HG03095 (cell line): Measurements from ENCODE around the gene INSL3.

Source experiments
- ATAC-seq: cut with Tn5 transposase; IDR thresholded peaks from one replicate; pipeline ENCODE4 v1.9.1; 2021; ENCODE audit warnings: moderate library complexity; ENCODE audit not compliant: unreplicated experiment

The INSL3 gene

GRCh38 chr19:17821190-17821589, at the start of gene INSL3:
TSS of gene INSL3 (minus strand) at chr19:17821519. CDS start at chr19:17821506, 13 bp downstream.
- no peak for ATAC-seq

- ATAC-seq = no peak
These were observed 47.8 kb upstream of the INSL3 start for GRCh38 chr19:17869114-17869608.

- ATAC-seq = no peak
These were observed 47.4 kb upstream of the INSL3 start for GRCh38 chr19:17868669-17869068.

- ATAC-seq = no peak
These were observed 45.7 kb upstream of the INSL3 start for GRCh38 chr19:17866964-17867486.

GRCh38 chr19:17866312-17866963, 45.1 kb upstream of the INSL3 start:
- no peak for ATAC-seq

GRCh38 chr19:17865364-17866311, 44.3 kb upstream of the INSL3 start:
- ATAC-seq = no peak

- ATAC-seq = no peak
These were observed 42.3 kb upstream of the INSL3 start for GRCh38 chr19:17863520-17864182.

GRCh38 chr19:17862711-17863519, 41.6 kb upstream of the INSL3 start:
- no peak for ATAC-seq

GRCh38 chr19:17861542-17862402, 40.5 kb upstream of the INSL3 start:
- no peak for ATAC-seq

GRCh38 chr19:17860993-17861360, 39.7 kb upstream of the INSL3 start:
- ATAC-seq = no peak

- no peak for ATAC-seq
These were observed 39.1 kb upstream of the INSL3 start for GRCh38 chr19:17860331-17860992.

- ATAC-seq = peak; percentile 86
These were observed 38.4 kb upstream of the INSL3 start, which contains the start of gene RPL18A for GRCh38 chr19:17859533-17860330. TSS of gene RPL18A (plus strand) at chr19:17859910. CDS start at chr19:17859957, 47 bp downstream.

GRCh38 chr19:17855280-17856152, 34.2 kb upstream of the INSL3 start:
- no peak for ATAC-seq

GRCh38 chr19:17854061-17854460, 32.7 kb upstream of the INSL3 start:
- ATAC-seq = no peak

GRCh38 chr19:17848595-17849292, 27.4 kb upstream of the INSL3 start:
- ATAC-seq = no peak
